GM23338 (cell line): ENCODE data around the gene SYT13. TPM values are rescaled to one million over a fixed set of nuclear protein-coding genes. Genes with fewer than 3 reads are reported as not detected.

Experiments used
- ATAC-seq: fragments of 200-7000 bp; cut with Tn5 transposase; 3 replicates; pipeline ENCODE4 v1.9.1; 2020
- DNase-seq: peaks from one replicate; pipeline ENCODE4 v3.0.0-alpha.2; 2015; ENCODE audit warnings: low spot score
- H2AFZ ChIP-seq: fragments of 200-600 bp; sonication (generic); 2 replicates; pipeline ENCODE4 v1.8.0; 2016; ENCODE audit warnings: antibody characterized with exemption, mild to moderate bottlenecking, moderate library complexity
- H3F3A ChIP-seq: fragments of 200-600 bp; sonication (generic); replicated peaks from 2 replicates; pipeline ENCODE4 v1.8.0; 2017; ENCODE audit warnings: antibody characterized with exemption, mixed run types, low read depth
- H3K27ac ChIP-seq: fragments of 200-600 bp; sonication (generic); 2 replicates; pipeline ENCODE4 v1.6.1; 2016; ENCODE audit warnings: low read depth
- H3K27me3 ChIP-seq: fragments of 200-600 bp; sonication (generic); 2 replicates; pipeline ENCODE4 v1.8.0; 2016; ENCODE audit warnings: mild to moderate bottlenecking, mixed run types, moderate library complexity; ENCODE audit not compliant: insufficient read depth
- H3K36me3 ChIP-seq: fragments of 200-600 bp; sonication (generic); 2 replicates; pipeline ENCODE4 v1.8.0; 2016; ENCODE audit warnings: mild to moderate bottlenecking; ENCODE audit not compliant: insufficient read depth
- H3K4me1 ChIP-seq: fragments of 200-600 bp; sonication (generic); 2 replicates; pipeline ENCODE4 v1.8.0; 2016; ENCODE audit warnings: mild to moderate bottlenecking, moderate library complexity; ENCODE audit not compliant: insufficient read depth
- H3K4me2 ChIP-seq: fragments of 200-600 bp; sonication (generic); 2 replicates; pipeline ENCODE4 v1.7.1; 2017; ENCODE audit warnings: mixed run types
- H3K4me3 ChIP-seq: fragments of 200-600 bp; sonication (generic); 2 replicates; pipeline ENCODE4 v1.6.1; 2016; ENCODE audit warnings: mixed run types
- H3K79me2 ChIP-seq: fragments of 200-600 bp; sonication (generic); replicated peaks from 2 replicates; pipeline ENCODE4 v1.8.0; 2017; ENCODE audit warnings: mild to moderate bottlenecking; ENCODE audit not compliant: insufficient read depth
- H3K9me2 ChIP-seq: fragments of 200-600 bp; sonication (generic); 2 replicates; pipeline ENCODE4 v1.8.0; 2017; ENCODE audit not compliant: insufficient read depth
- H4K20me1 ChIP-seq: fragments of 200-600 bp; sonication (generic); replicated peaks from 2 replicates; pipeline ENCODE4 v1.8.0; 2017; ENCODE audit warnings: mild to moderate bottlenecking; ENCODE audit not compliant: insufficient read depth
- H3K27ac Mint-ChIP-seq: 2 replicates; pipeline ENCODE4 v1.8.0; 2020; ENCODE audit warnings: inconsistent platforms, mild to moderate bottlenecking, moderate library complexity, mixed read lengths
- H3K27me3 Mint-ChIP-seq: 3 replicates; pipeline ENCODE4 v1.8.0; 2022; ENCODE audit warnings: low read depth, mild to moderate bottlenecking, moderate library complexity, mixed read lengths, inconsistent platforms; ENCODE audit not compliant: insufficient read depth, poor library complexity
- H3K36me3 Mint-ChIP-seq: 3 replicates; pipeline ENCODE4 v1.8.0; 2021; ENCODE audit warnings: low read depth, mild to moderate bottlenecking, inconsistent platforms, moderate library complexity, mixed read lengths
- H3K4me1 Mint-ChIP-seq: 3 replicates; pipeline ENCODE4 v1.8.0; 2020; ENCODE audit warnings: mild to moderate bottlenecking, inconsistent platforms, mixed read lengths
- H3K4me3 Mint-ChIP-seq: 3 replicates; pipeline ENCODE4 v1.8.0; 2021; ENCODE audit warnings: moderate library complexity, mild to moderate bottlenecking, inconsistent platforms, mixed read lengths
- H3K9me3 Mint-ChIP-seq: 3 replicates; pipeline ENCODE4 v1.8.0; 2020; ENCODE audit warnings: moderate library complexity, mild to moderate bottlenecking, inconsistent platforms, mixed read lengths
- EZH2 ChIP-seq: fragments of 200-600 bp; sonication (generic); IDR thresholded peaks from one replicate; pipeline ENCODE4 v1.8.0; 2017; ENCODE audit warnings: antibody characterized with exemption, mild to moderate bottlenecking, low read depth; ENCODE audit not compliant: unreplicated experiment
- EZH2phosphoT487 ChIP-seq: fragments of 200-600 bp; sonication (generic); IDR thresholded peaks from one replicate; pipeline ENCODE4 v1.8.1; 2018; ENCODE audit warnings: antibody characterized with exemption; ENCODE audit not compliant: unreplicated experiment
- JUNB ChIP-seq: IDR thresholded peaks from one replicate; pipeline ENCODE4 v1.6.1; 2016; ENCODE audit warnings: antibody characterized with exemption; ENCODE audit not compliant: unreplicated experiment
- NANOG ChIP-seq: IDR thresholded peaks from 2 replicates; pipeline ENCODE4 v1.6.1; 2016; ENCODE audit warnings: antibody characterized with exemption, borderline replicate concordance
- POLR2AphosphoS5 ChIP-seq: IDR thresholded peaks from 2 replicates; pipeline ENCODE4 v1.6.1; 2016; ENCODE audit warnings: antibody characterized with exemption, low read depth
- REST ChIP-seq: IDR thresholded peaks from one replicate; pipeline ENCODE4 v1.6.1; 2018; ENCODE audit warnings: antibody characterized with exemption; ENCODE audit not compliant: unreplicated experiment
- STAT1 ChIP-seq: IDR thresholded peaks from one replicate; pipeline ENCODE4 v1.6.1; 2016; ENCODE audit warnings: antibody characterized with exemption; ENCODE audit not compliant: unreplicated experiment
- ZNF114 ChIP-seq: fragments of 250-450 bp; sonication (Bioruptor Pico); IDR thresholded peaks from 2 replicates; pipeline ENCODE4 v1.5.0; 2020; ENCODE audit warnings: mild to moderate bottlenecking, moderate library complexity
- ZNF331 ChIP-seq: fragments of 250-450 bp; sonication (Bioruptor Pico); IDR thresholded peaks from 2 replicates; pipeline ENCODE4 v1.5.0; 2020; ENCODE audit warnings: low read depth, mild to moderate bottlenecking, moderate library complexity
- polyA plus RNA-seq: library from polyadenylated mRNA; unstranded; fragments of >200 nt; fragmentation: Nextera tagmentation; extraction: Ambion mirVana; gene quantifications from 2 replicates; pipeline ENCODE4 v1.2.1, GENCODE V29; 2016
- total RNA-seq: library from RNA; depleted of rRNA; stranded (reverse); fragments of >200 nt; shearing (Covaris generic); gene quantifications from 2 replicates; pipeline ENCODE4 v1.2.3, GENCODE V29; 2014
- TF ChIP-seq, protein P1 (sequence below): fragments of 250-450 bp; sonication (Bioruptor Pico); IDR thresholded peaks from 2 replicates; pipeline ENCODE4 v1.5.0; 2020; ENCODE audit warnings: mild to moderate bottlenecking, moderate library complexity
- TF ChIP-seq, protein P2 (sequence below): IDR thresholded peaks from 2 replicates; pipeline ENCODE4 v1.6.1; 2016; ENCODE audit warnings: antibody characterized with exemption

The SYT13 gene
- total and polyA plus RNA-seq, 2 experiments from 2014 or later: 3.4 to 16.3 TPM

DNA sequence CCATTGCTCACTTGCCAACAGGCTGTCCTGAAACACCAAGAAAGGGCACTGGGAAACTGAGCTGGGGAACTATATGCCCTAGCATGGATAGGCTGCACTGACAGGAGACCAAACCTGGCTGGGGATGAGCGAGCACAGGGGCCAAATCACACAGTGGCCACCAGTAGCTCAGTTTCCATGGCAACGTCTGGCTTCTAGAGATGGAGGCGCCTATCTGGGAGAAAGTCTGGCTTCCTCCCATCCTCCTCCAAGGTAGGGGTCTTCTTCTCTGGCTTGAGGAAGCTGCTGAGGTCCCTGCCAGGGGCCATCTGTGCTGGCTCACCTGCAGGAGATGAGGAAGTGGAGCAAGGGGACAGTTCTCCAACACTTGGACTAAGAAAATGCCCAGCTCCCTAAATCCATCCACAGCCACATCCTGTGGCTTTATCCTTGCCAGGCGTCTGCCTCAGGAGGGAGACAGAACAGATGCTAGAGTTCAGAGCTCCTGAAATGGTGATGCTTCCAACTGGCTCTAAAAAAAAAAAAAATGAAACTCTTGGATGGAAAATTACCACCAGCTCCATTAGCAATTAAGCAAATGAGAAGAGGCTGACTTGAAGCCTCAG is 48.3 kb downstream of the SYT13 start:
- Histone ChIP-seq H3K4me2 (no peak overlapping the region), H3K4me3 (no peak overlapping the region), H3K27me3 (no peaks in the 10 kb centered on the region), H3F3A (no peaks in the 10 kb centered on the region), H3K36me3 (no peaks in the 10 kb centered on the region), H3K4me1 (no peaks in the 10 kb centered on the region; the same call in 1 of the 2 replicates), H3K79me2 (no peaks in the 10 kb centered on the region), H4K20me1 (no peaks in the 10 kb centered on the region; the same call in 1 of the 2 replicates), H2AFZ (no peak overlapping the region), H3K9me2 (no peaks in the 10 kb centered on the region), H3K27ac (no peak overlapping the region)
- Mint-ChIP-seq H3K4me3 (no peak overlapping the region), H3K4me1 (peaks cover 4% of the 10 kb centered on the region; the same call in 2 of the 3 replicates), H3K27me3 (peaks cover 3% of the 10 kb centered on the region), H3K36me3 (no peaks in the 10 kb centered on the region), H3K27ac (no peak overlapping the region), H3K9me3 (peaks cover 4% of the 10 kb centered on the region; the same call in 2 of the 3 replicates)
- DNase-seq: peak; percentile 44
- TF ChIP-seq EZH2phosphoT487 (no peak), POLR2AphosphoS5 (no peak), EZH2 (no peak), ZNF114 (CRISPR knock-in tag) (no peak), NANOG (no peak), REST (no peak), JUNB (no peak), STAT1 (no peak), ZNF331 (CRISPR knock-in tag) (no peak)
- TF ChIP-seq, protein P1, sequence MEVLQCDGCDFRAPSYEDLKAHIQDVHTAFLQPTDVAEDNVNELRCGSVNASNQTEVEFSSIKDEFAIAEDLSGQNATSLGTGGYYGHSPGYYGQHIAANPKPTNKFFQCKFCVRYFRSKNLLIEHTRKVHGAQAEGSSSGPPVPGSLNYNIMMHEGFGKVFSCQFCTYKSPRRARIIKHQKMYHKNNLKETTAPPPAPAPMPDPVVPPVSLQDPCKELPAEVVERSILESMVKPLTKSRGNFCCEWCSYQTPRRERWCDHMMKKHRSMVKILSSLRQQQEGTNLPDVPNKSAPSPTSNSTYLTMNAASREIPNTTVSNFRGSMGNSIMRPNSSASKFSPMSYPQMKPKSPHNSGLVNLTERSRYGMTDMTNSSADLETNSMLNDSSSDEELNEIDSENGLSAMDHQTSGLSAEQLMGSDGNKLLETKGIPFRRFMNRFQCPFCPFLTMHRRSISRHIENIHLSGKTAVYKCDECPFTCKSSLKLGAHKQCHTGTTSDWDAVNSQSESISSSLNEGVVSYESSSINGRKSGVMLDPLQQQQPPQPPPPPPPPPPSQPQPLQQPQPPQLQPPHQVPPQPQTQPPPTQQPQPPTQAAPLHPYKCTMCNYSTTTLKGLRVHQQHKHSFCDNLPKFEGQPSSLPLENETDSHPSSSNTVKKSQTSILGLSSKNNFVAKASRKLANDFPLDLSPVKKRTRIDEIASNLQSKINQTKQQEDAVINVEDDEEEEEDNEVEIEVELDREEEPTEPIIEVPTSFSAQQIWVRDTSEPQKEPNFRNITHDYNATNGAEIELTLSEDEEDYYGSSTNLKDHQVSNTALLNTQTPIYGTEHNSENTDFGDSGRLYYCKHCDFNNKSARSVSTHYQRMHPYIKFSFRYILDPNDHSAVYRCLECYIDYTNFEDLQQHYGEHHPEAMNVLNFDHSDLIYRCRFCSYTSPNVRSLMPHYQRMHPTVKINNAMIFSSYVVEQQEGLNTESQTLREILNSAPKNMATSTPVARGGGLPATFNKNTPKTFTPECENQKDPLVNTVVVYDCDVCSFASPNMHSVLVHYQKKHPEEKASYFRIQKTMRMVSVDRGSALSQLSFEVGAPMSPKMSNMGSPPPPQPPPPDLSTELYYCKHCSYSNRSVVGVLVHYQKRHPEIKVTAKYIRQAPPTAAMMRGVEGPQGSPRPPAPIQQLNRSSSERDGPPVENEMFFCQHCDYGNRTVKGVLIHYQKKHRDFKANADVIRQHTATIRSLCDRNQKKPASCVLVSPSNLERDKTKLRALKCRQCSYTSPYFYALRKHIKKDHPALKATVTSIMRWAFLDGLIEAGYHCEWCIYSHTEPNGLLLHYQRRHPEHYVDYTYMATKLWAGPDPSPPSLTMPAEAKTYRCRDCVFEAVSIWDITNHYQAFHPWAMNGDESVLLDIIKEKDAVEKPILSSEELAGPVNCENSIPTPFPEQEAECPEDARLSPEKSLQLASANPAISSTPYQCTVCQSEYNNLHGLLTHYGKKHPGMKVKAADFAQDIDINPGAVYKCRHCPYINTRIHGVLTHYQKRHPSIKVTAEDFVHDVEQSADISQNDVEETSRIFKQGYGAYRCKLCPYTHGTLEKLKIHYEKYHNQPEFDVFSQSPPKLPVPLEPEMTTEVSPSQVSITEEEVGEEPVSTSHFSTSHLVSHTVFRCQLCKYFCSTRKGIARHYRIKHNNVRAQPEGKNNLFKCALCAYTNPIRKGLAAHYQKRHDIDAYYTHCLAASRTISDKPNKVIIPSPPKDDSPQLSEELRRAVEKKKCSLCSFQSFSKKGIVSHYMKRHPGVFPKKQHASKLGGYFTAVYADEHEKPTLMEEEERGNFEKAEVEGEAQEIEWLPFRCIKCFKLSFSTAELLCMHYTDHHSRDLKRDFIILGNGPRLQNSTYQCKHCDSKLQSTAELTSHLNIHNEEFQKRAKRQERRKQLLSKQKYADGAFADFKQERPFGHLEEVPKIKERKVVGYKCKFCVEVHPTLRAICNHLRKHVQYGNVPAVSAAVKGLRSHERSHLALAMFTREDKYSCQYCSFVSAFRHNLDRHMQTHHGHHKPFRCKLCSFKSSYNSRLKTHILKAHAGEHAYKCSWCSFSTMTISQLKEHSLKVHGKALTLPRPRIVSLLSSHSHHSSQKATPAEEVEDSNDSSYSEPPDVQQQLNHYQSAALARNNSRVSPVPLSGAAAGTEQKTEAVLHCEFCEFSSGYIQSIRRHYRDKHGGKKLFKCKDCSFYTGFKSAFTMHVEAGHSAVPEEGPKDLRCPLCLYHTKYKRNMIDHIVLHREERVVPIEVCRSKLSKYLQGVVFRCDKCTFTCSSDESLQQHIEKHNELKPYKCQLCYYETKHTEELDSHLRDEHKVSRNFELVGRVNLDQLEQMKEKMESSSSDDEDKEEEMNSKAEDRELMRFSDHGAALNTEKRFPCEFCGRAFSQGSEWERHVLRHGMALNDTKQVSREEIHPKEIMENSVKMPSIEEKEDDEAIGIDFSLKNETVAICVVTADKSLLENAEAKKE (CRISPR knock-in tag): no peak
- TF ChIP-seq, protein P2, sequence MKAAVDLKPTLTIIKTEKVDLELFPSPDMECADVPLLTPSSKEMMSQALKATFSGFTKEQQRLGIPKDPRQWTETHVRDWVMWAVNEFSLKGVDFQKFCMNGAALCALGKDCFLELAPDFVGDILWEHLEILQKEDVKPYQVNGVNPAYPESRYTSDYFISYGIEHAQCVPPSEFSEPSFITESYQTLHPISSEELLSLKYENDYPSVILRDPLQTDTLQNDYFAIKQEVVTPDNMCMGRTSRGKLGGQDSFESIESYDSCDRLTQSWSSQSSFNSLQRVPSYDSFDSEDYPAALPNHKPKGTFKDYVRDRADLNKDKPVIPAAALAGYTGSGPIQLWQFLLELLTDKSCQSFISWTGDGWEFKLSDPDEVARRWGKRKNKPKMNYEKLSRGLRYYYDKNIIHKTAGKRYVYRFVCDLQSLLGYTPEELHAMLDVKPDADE: no peak
- ATAC-seq: no peak
